Uterus (tissue), 2 donors: Measurements from ENCODE around the gene ASCC1.

Experiments
- POLR2A ChIP-seq, 2 donors: fragments of 450-650 bp; IDR thresholded peaks; one replicate each; pipeline ENCODE4 v1.6.1; 2016; ENCODE audit warnings: antibody characterized with exemption in 2 of 2, mild to moderate bottlenecking in 1 of 2, moderate library complexity in 1 of 2
- TF ChIP-seq, protein P1 (sequence below), 4 experiments: fragments of 200-600 bp in 2 of 4; fragments of 450-650 bp in 2 of 4; sonication (generic) in 2 of 4; IDR thresholded peaks; one replicate each; pipeline ENCODE4 v1.5.1; 2016 to 2019; ENCODE audit warnings: antibody characterized with exemption in 4 of 4, mild to moderate bottlenecking in 2 of 4, moderate library complexity in 1 of 4

- TF ChIP-seq, protein P1, sequence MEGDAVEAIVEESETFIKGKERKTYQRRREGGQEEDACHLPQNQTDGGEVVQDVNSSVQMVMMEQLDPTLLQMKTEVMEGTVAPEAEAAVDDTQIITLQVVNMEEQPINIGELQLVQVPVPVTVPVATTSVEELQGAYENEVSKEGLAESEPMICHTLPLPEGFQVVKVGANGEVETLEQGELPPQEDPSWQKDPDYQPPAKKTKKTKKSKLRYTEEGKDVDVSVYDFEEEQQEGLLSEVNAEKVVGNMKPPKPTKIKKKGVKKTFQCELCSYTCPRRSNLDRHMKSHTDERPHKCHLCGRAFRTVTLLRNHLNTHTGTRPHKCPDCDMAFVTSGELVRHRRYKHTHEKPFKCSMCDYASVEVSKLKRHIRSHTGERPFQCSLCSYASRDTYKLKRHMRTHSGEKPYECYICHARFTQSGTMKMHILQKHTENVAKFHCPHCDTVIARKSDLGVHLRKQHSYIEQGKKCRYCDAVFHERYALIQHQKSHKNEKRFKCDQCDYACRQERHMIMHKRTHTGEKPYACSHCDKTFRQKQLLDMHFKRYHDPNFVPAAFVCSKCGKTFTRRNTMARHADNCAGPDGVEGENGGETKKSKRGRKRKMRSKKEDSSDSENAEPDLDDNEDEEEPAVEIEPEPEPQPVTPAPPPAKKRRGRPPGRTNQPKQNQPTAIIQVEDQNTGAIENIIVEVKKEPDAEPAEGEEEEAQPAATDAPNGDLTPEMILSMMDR (IDR thresholded peaks at IDR 0.05), result no peak
- no peak for TF ChIP-seq POLR2A (IDR thresholded peaks at IDR 0.05)
Observed at GRCh38 chr10:72095195-72095594, 120.9 kb downstream of the ASCC1 start.
